NCI-H345 (cell line): ENCODE data around the gene DUS1L.

Experiments
- DNase-seq: peaks from one replicate; lab custom pipeline; 2025; lab: John Stamatoyannopoulos, UW

Gene DUS1L

DNA sequence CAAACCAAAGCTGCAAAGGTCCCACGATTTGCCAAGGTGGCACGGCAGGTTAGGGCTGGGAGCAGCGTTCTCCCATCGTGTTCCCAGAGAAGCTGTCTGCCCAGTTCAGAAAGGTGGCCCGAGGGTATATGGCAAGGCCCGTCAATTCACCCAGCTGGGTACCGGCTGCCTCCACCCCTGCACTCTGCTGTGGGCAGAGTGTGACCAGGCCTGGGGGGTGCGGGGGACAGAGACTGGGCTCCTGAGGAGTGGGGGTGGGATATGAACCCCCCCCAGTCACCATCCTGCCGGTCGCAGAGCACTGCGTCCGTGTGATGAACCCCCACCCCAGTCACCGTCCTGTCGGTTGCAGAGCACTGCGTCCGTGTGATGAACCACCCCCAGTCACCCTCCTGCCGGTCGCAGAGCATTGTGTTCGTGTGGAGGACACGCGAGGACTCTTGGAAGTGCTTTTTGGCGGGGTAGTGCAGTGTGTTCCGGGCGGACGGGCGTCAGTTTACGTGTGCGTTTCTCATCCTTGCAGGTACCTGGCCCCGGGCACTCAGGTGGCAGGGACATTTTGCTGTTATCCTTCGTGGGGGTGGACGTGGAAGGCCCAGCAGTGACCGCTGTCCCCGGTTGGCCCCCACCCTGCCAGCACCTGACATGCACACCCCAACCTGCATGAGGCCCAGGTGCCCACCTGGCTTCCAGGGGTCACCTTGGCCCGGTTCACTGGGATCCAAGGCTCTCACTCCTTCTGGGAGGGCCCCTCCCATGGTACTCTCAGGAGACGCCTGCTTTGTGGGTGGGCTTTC lies 35.1 kb upstream of the DUS1L start:
- DNase-seq = no peak

- DNase-seq = peak; percentile 28
Observed at GRCh38 chr17:82098939-82099763, 33.5 kb upstream of the DUS1L start.

DNA sequence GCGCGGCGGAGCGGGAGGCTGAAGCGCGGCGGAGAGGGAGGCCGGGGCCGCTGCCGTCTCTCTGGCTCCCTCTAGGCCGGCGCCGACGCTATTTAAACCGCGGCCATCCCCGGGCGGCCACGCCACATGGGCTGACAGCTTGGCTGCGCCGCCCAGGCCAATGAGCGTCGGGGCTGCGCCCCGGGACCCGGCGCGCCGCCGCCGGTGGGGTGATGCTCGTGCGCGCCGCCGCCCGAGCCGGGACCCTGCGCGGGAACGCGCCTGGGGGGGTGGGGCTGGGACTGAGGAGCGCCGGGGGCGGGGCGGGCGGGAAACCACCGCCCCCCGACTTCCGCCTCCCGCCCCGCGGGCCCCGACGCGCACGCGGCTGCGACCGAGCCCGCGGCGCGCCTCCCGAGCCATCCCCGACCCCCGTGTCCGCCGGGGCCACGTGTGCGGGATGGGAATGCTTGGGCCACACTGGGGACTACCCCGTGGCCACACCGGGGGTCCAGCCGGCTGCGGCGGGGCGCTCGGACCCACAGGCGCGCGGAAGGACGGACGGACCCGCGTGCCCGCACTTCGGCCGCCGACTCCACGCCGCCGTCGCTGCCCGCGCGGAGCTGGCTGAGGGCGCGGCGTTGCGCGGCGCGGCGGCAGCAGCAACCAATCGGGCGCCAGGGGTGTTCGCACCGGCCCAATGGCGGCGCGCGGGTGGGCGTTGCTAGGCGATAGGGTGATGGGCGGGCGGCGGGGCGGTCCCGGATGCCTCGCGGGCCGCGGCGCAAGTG lies 32.8 kb upstream of the DUS1L start, which contains the start of gene FASN:
TSS of gene FASN (minus strand) at position 68 of the 770 bp plus-strand sequence. CDS start 1,791 bp downstream, outside the sequence.
- DNase-seq = peak; percentile 98

GRCh38 chr17:82097919-82098168 lies 32.2 kb upstream of the DUS1L start:
- no peak for DNase-seq

- peak; percentile 30 for DNase-seq
Observed at GRCh38 chr17:82097184-82097918, 31.7 kb upstream of the DUS1L start.

DNA sequence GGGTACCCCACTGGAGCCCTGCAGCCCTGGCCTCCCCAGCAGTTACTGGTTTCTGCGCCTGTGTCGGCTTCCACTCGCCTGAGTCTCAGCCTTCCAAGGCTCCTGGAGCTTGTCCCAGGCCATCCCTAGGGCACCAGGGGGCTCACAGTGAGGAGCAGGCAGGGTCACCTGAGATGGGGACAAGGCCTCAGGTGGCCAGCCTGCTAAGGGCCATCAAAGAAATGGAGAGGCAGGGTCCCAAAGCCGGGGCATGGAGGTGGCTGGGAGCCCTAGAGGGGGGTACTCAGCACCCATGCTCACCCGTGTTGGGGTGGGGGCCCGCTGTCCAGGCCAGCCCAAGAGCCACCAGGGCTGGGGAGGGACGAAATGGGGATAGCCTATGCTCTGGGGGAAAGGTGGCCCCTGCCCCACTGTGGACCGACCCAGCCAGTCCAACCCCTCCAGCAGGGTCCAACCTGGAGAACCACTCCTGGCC lies 31.1 kb upstream of the DUS1L start:
- DNase-seq = no peak

GRCh38 chr17:82095777-82096708 lies 30.4 kb upstream of the DUS1L start:
- DNase-seq = no peak

- no peak for DNase-seq
Observed at GRCh38 chr17:82094931-82095776, 29.6 kb upstream of the DUS1L start.

DNA sequence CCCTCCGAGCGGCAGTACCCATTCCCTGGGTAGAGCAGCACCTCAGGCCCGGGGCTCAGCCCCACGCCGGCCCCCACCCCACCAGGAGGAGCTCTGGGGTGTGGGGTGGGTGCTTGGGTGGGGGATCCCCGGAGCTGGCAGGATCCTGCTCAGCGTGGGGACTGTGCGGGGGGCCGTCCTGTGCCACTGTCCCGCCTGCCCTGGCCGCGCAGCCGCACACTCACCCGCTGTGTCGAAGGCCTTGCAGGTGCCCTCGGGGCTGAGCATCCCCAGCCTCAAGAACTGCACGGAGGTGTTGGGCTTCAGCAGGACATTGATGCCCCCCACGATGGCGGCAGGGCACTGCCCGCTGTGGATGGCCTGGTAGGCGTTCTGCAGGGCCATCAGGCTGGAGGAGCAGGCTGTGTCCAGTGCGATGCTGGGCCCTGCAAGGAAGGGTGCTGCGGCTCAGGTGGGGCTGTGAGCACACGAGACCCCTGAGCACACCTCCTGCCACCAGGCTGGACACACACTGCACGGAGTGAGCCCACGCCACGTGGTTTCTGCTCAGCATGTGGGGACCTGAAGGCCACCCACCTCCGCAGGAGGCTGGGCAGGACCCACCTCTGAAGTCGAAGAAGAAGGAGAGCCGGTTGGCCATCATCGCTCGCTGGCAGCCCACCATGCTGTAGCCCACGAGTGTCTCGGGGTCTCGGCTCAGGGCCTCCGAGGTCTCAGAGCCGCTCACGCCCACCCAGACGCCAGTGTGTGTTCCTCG lies 27.6 kb upstream of the DUS1L start:
- no peak for DNase-seq

DNA sequence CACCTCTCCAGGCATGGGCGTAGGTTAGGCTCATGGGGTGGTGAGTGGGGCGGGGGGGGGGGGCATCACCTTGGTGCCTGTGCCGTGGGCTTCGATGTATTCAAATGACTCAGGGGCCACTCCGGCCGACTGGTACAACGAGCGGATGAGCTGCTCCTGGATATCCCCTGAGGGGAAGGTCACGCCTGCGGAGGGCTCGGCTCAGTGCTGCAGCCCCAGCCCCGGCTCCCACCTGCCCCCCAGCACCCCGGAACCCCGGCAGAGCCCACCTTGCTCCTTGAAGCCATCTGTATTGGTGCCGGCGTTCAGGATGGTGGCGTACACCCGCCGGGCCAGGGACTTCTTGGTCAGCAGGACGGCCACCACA lies 27.0 kb upstream of the DUS1L start:
- no peak for DNase-seq

DNA sequence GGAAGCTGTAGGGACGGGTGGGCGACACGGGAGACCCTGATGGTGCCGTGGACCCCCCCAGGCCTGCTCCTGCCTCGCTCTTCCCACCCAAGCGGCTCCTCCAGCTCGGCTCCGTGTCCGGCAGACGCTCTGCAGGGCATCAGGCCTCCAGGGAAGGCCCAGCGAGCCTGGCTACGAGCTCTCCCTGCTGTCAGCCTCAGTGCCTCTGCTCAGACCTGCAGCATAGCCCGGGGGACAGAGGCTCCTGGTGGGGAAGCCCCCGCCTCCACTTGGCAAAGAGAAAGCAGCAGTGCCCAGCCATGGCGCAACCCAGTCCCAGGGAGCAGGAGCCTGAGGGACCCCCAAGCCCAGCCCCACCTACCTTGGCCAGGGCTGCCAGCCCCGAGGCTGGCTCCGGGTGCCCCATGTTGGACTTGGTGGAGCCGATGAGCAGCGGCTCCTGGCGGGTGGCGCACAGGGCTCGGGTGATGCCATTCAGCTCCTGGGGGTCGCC lies 26.5 kb upstream of the DUS1L start:
- no peak for DNase-seq

- DNase-seq = no peak
Observed at GRCh38 chr17:82091264-82092066, 25.9 kb upstream of the DUS1L start.

GRCh38 chr17:82090549-82091263 lies 25.1 kb upstream of the DUS1L start:
- DNase-seq = no peak

DNA sequence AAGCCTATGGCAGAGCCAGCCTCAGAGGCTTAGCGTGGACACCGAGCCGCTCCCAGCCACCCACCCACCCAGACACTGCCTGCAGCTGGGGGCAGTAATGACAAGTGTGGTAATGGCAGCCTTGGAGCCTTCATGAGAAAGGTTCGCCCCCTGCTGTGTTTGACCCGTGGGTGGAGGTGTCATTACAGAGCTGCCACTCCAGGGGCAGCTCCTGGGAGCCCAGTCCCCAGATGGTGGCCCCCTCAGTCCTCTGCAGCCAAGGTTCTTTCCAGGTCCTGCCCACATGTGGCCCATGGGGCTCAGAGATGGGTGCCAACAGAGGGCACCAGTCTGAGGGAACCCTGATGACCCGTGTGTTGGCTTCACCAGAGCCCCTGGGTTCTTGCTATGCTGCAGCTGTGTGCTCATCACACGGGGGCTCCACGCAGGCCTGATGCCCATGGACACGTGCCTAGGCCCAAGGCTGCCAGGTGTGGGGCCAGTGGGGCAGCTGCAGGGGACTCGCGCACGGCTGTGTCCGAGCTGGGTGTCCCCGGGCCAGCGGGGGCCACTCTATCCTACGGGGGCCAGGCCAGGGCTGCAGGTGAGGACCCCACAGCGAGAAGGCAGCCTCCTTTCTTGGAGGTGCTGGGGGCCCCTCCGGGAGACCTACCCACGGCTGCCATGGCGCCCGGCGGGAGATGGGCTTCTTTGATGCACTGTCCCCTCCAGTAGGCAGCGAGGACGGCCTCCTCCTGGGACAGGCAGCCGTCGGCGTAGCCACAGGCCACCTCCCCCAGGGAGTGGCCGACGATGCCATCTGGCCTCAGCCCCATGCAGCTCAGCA lies 24.3 kb upstream of the DUS1L start:
- no peak for DNase-seq

DNA sequence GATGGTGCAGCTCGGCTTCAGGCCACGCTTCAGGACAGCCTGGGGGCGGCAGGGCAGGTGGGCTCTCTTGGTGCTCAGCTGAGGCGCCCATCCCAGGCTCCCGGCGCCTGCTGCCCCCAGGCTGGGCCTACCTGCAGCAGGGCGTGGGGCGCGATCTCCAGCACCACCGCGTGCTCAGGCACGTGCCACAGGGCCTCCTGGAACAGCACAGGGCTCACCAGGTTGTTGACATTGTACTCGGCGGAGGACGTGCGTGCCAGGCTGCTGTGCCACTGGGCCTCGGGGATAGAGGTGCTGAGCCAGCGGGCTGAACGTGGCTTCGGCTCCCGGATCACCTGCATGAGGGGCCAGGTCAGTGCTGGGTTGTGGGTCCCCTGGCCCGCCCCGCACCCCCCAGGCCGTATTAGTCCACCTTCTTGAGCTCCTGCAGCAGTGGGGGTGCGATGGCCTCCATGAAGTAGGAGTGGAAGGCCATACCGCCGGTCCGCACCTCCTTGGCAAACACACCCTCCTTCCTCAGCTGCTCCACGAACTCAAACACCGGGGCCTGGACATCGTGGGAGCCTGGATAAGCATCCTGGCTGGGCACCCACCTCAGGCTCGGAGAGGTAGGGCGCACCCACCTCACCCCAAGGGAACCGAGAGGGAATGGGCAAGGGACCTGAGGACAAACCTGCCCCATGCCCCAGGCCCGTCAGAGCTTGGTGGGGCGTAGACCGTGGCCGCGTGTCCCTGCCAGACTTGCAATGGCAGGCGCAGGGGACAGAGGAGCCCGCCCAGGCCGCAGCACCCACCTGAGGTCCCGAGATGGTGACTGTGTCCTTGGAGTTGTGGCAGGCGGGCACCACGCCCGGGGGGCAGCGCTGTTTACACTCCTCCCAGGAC lies 23.5 kb upstream of the DUS1L start:
- DNase-seq = no peak
